K562 (cell line): ENCODE data around the gene SAMD4A.

Source experiments
- ATF7 ChIP-seq: fragments of 450-650 bp; IDR thresholded peaks from 2 replicates; pipeline ENCODE4 v1.7.1; 2014; ENCODE audit warnings: mild to moderate bottlenecking, moderate library complexity
- HCFC1 ChIP-seq: IDR thresholded peaks from 2 replicates; pipeline ENCODE4 v1.6.1; 2012; ENCODE audit warnings: low read depth, low read length, improper control_type of control experiment
- ID3 ChIP-seq, 2 experiments: fragments of 250-450 bp in 1 of 2; fragments of 450-650 bp in 1 of 2; sonication (Bioruptor Pico) in 1 of 2; IDR thresholded peaks; 2 replicates each; pipeline versions ENCODE4 v1.6.1 to v1.8.0; 2016 to 2021; ENCODE audit warnings: mild to moderate bottlenecking in 2 of 2, moderate library complexity in 2 of 2, missing compliant biosample characterization in 1 of 2, missing genetic modification characterization in 1 of 2
- RCOR1 ChIP-seq, 2 experiments: IDR thresholded peaks; 2 replicates each; pipeline ENCODE4 v1.6.1; 2012; ENCODE audit warnings: low read depth in 2 of 2, low read length in 2 of 2, borderline replicate concordance in 1 of 2, improper control_type of control experiment in 1 of 2
- REST ChIP-seq, 2 experiments: fragments of 450-650 bp; formaldehyde crosslinking in 1 of 2; IDR thresholded peaks; 2 replicates each; pipeline versions ENCODE4 v1.4.0 to v1.6.1; 2014 to 2020; ENCODE audit warnings: mild to moderate bottlenecking in 2 of 2, borderline replicate concordance in 1 of 2, low read depth in 1 of 2
- WHSC1 ChIP-seq: IDR thresholded peaks from one replicate; pipeline ENCODE4 v1.6.1; 2012; ENCODE audit warnings: low read length, control low read depth, inconsistent platforms
- ZNF408 ChIP-seq: fragments of 250-450 bp; sonication (Bioruptor Pico); IDR thresholded peaks from 2 replicates; pipeline ENCODE4 v1.4.0; 2020; ENCODE audit warnings: low read depth, mild to moderate bottlenecking, moderate library complexity
- TF ChIP-seq, protein P1 (sequence below): sonication (generic); formaldehyde crosslinking; IDR thresholded peaks from 2 replicates; pipeline ENCODE4 v1.5.0; 2020; ENCODE audit warnings: missing genetic modification reagents

GRCh38 chr14:54665946-54666345 is 99.0 kb downstream of the SAMD4A start:
- TF ChIP-seq ATF7 (no peak), HCFC1 (no peak), ZNF408 (no peak), RCOR1 (IDR thresholded peaks at IDR 0.05; ENCODE audit: borderline replicate concordance in 1 of 2, low read depth in 2 of 2, low read length in 2 of 2) (no peak), WHSC1 (no peak), REST (IDR thresholded peaks at IDR 0.05; ENCODE audit: borderline replicate concordance) (no peak), REST (CRISPR knock-in tag; IDR thresholded peaks at IDR 0.05; ENCODE audit: low read depth) (no peak), ID3 (CRISPR knock-in tag; IDR thresholded peaks at IDR 0.05) (no peak), ID3 (tag; IDR thresholded peaks at IDR 0.05) (no peak)
- TF ChIP-seq, protein P1, sequence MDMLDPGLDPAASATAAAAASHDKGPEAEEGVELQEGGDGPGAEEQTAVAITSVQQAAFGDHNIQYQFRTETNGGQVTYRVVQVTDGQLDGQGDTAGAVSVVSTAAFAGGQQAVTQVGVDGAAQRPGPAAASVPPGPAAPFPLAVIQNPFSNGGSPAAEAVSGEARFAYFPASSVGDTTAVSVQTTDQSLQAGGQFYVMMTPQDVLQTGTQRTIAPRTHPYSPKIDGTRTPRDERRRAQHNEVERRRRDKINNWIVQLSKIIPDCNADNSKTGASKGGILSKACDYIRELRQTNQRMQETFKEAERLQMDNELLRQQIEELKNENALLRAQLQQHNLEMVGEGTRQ (CRISPR knock-in tag): no peak
